MCF 10A (cell line): ENCODE measurements around the gene SLC16A3. TPM values are rescaled to one million over a fixed set of nuclear protein-coding genes. Genes with fewer than 3 reads are reported as not detected.

Experiments used
- BruUV-seq: library from RNA; stranded (reverse); fragments of 400-500 nt; replicated peaks from 2 replicates; lab custom pipeline; 2021; lab: Mats Ljungman, UMichigan
- CTCF ChIA-PET: fragments of 300-600 bp; sonication (Branson Sonifier 250); formaldehyde crosslinking; extraction: SDS; loops from one replicate; lab custom pipeline; 2021; ENCODE audit warnings: antibody characterized with exemption, inconsistent platforms; lab: Yijun Ruan, JAX
- POLR2A ChIA-PET: fragments of 300-600, 350-650 bp; sonication (Branson Sonifier 250); formaldehyde crosslinking; extraction: SDS; loops from one replicate; lab custom pipeline; 2020; ENCODE audit warnings: antibody characterized with exemption, inconsistent platforms; lab: Yijun Ruan, JAX
- DNase-seq: peaks from one replicate; pipeline ENCODE4 v3.0.0-alpha.2; 2018; ENCODE audit not compliant: unreplicated experiment
- H3K27ac Mint-ChIP-seq: one replicate; pipeline ENCODE4 v1.8.0; 2022; ENCODE audit warnings: mild to moderate bottlenecking, low read depth, mixed read lengths; ENCODE audit not compliant: unreplicated experiment
- H3K27me3 Mint-ChIP-seq: one replicate; pipeline ENCODE4 v1.8.0; 2022; ENCODE audit warnings: mixed read lengths; ENCODE audit not compliant: insufficient read depth, unreplicated experiment
- H3K36me3 Mint-ChIP-seq: one replicate; pipeline ENCODE4 v1.8.0; 2022; ENCODE audit warnings: mild to moderate bottlenecking, moderate library complexity, mixed read lengths; ENCODE audit not compliant: insufficient read depth, unreplicated experiment
- H3K4me1 Mint-ChIP-seq: one replicate; pipeline ENCODE4 v1.8.0; 2022; ENCODE audit warnings: mixed read lengths; ENCODE audit not compliant: insufficient read depth, unreplicated experiment
- H3K4me3 Mint-ChIP-seq: one replicate; pipeline ENCODE4 v1.8.0; 2022; ENCODE audit warnings: mild to moderate bottlenecking, moderate library complexity, mixed read lengths; ENCODE audit not compliant: unreplicated experiment
- H3K9me3 Mint-ChIP-seq: one replicate; pipeline ENCODE4 v1.8.0; 2022; ENCODE audit warnings: mixed read lengths; ENCODE audit not compliant: unreplicated experiment
- CTCF ChIP-seq: fragments of 200-600 bp; IDR thresholded peaks from one replicate; pipeline ENCODE4 v1.8.0; 2022; ENCODE audit warnings: antibody characterized with exemption, mild to moderate bottlenecking; ENCODE audit not compliant: unreplicated experiment
- intact Hi-C: fragments of 100-400 bp; cut with micrococcal nuclease; formaldehyde crosslinking; loops from 2 replicates; pipeline ENCODE4 v1.14.1; 2022
- total RNA-seq: library from RNA; stranded (reverse); gene quantifications from 2 replicates; pipeline ENCODE4 v1.2.3, GENCODE V29; 2022

The SLC16A3 gene
- total RNA-seq, 1 experiment from 2014 or later: 350 TPM

- peaks cover 22% of the 10 kb centered on the region for H3K4me1 Mint-ChIP-seq
Measured at GRCh38 chr17:82278786-82279391, 50.0 kb downstream of the SLC16A3 start.

GRCh38 chr17:82280537-82280936 lies 51.7 kb downstream of the SLC16A3 start:
- H3K27me3 Mint-ChIP-seq: no peaks in the 10 kb centered on the region
- CTCF ChIA-PET: no interaction called here
- H3K9me3 Mint-ChIP-seq: no peaks in the 10 kb centered on the region
- intact Hi-C loops: no loop called here
- peaks cover 32% of the 10 kb centered on the region for H3K4me1 Mint-ChIP-seq
- no peak overlapping the region for H3K27ac Mint-ChIP-seq
- POLR2A ChIA-PET: interaction anchor here (0.6 to 4.7 kb wide), 5 partner anchors 7 to 126 kb away, joined by 3 to 36 read pairs (median 4); partner anchors contain the start of gene CSNK1D
- DNase-seq: no peak
- no peak for TF ChIP-seq CTCF
- no peak overlapping the region for H3K4me3 Mint-ChIP-seq
- no TSS peak for BruUV-seq
- H3K36me3 Mint-ChIP-seq: no peaks in the 10 kb centered on the region

More at GRCh38 chr17:82278786-82279391, 50.0 kb downstream of the SLC16A3 start:
- no peak for DNase-seq
- Mint-ChIP-seq H3K27ac (no peak overlapping the region), H3K36me3 (no peaks in the 10 kb centered on the region), H3K27me3 (no peaks in the 10 kb centered on the region), H3K9me3 (no peaks in the 10 kb centered on the region), H3K4me3 (no peak overlapping the region)
- BruUV-seq: no TSS peak
- ChIA-PET CTCF (no interaction called here), POLR2A (no interaction called here)
- no peak for TF ChIP-seq CTCF
- intact Hi-C loops: no loop called here

GRCh38 chr17:82281076-82281475 lies 52.2 kb downstream of the SLC16A3 start:
- Mint-ChIP-seq H3K27me3 (no peaks in the 10 kb centered on the region), H3K4me1 (peaks cover 32% of the 10 kb centered on the region), H3K9me3 (no peaks in the 10 kb centered on the region), H3K27ac (no peak overlapping the region), H3K36me3 (no peaks in the 10 kb centered on the region), H3K4me3 (no peak overlapping the region)
- CTCF ChIA-PET: interaction anchor here (0.7 kb wide), 1 partner anchor 70 kb away, joined by 3 read pairs; no protein-coding TSS in a partner anchor
- POLR2A ChIA-PET: interaction anchor here (0.8 to 5.3 kb wide), 7 partner anchors 8 to 170 kb away, joined by 3 to 50 read pairs (median 8); partner anchors contain the start of genes CSNK1D and SECTM1
- intact Hi-C loops: no loop called here
- BruUV-seq: no TSS peak
- no peak for TF ChIP-seq CTCF
- DNase-seq: no peak

GRCh38 chr17:82281502-82282238 lies 52.8 kb downstream of the SLC16A3 start:
- intact Hi-C loops: no loop called here
- TSS peak; percentile 87 for BruUV-seq

More at GRCh38 chr17:82281502-82282238, 52.8 kb downstream of the SLC16A3 start:
- Mint-ChIP-seq H3K27me3 (no peaks in the 10 kb centered on the region), H3K9me3 (no peaks in the 10 kb centered on the region), H3K4me3 (no peak overlapping the region), H3K4me1 (peaks cover 32% of the 10 kb centered on the region), H3K27ac (no peak overlapping the region), H3K36me3 (no peaks in the 10 kb centered on the region)
- ChIA-PET CTCF (interaction anchor here (0.7 to 1.3 kb wide), 2 partner anchors 46 to 70 kb away, joined by 3 to 5 read pairs; no protein-coding TSS in a partner anchor), POLR2A (interaction anchor here (0.6 to 5.3 kb wide), 9 partner anchors 8 to 364 kb away, joined by 3 to 50 read pairs (median 7); partner anchors contain the start of genes CSNK1D and SECTM1)
- peak; percentile 94 for DNase-seq
- no peak for TF ChIP-seq CTCF
